ENCODE data around the gene MS4A12.

- TF ChIP-seq CTCF (IDR thresholded peaks at IDR 0.05; ENCODE audit: low read depth, low read length, poor library complexity, severe bottlenecking) = no peak
- TF ChIP-seq EZH2phosphoT487 (IDR thresholded peaks at IDR 0.05; ENCODE audit: borderline replicate concordance, low read length) = no peak
These were observed 876 bp downstream of the MS4A12 start for GRCh38 chr11:60493454-60493853.

All from DOHH2 (cell line).